HEK293 (cell line): Measurements from ENCODE around the gene RETREG3.

Source experiments
- AEBP2 ChIP-seq: fragments of 450-650 bp; formaldehyde crosslinking; IDR thresholded peaks from 2 replicates; pipeline ENCODE4 v1.5.1; 2016; ENCODE audit warnings: missing biosample characterization, missing genetic modification characterization, borderline replicate concordance
- CTCF ChIP-seq: fragments of 450-650 bp; formaldehyde crosslinking; IDR thresholded peaks from 2 replicates; pipeline ENCODE4 v1.5.1; 2016; ENCODE audit warnings: missing biosample characterization, missing genetic modification characterization
- MYNN ChIP-seq: fragments of 450-650 bp; formaldehyde crosslinking; IDR thresholded peaks from 2 replicates; pipeline ENCODE4 v1.5.1; 2016; ENCODE audit warnings: missing biosample characterization, missing genetic modification characterization, borderline replicate concordance
- PBX3 ChIP-seq: sonication (generic); formaldehyde crosslinking; IDR thresholded peaks from 2 replicates; pipeline ENCODE4 v1.8.1; 2022; ENCODE audit warnings: mild to moderate bottlenecking, moderate library complexity, missing genetic modification reagents
- ZBTB49 ChIP-seq: fragments of 450-650 bp; formaldehyde crosslinking; IDR thresholded peaks from 2 replicates; pipeline ENCODE4 v1.5.1; 2016; ENCODE audit warnings: missing biosample characterization, missing genetic modification characterization, low read depth
- ZBTB7A ChIP-seq: fragments of 450-650 bp; formaldehyde crosslinking; IDR thresholded peaks from 2 replicates; pipeline ENCODE4 v1.5.1; 2016; ENCODE audit warnings: low read depth, missing biosample characterization, missing genetic modification characterization
- ZNF140 ChIP-seq: fragments of 450-650 bp; formaldehyde crosslinking; IDR thresholded peaks from 2 replicates; pipeline ENCODE4 v1.5.1; 2016; ENCODE audit warnings: missing biosample characterization, missing genetic modification characterization
- ZNF24 ChIP-seq: fragments of 450-650 bp; formaldehyde crosslinking; IDR thresholded peaks from 2 replicates; pipeline ENCODE4 v1.5.1; 2016; ENCODE audit warnings: missing biosample characterization, missing genetic modification characterization
- ZNF26 ChIP-seq: fragments of 450-650 bp; formaldehyde crosslinking; IDR thresholded peaks from 2 replicates; pipeline ENCODE4 v1.5.1; 2016; ENCODE audit warnings: missing biosample characterization, missing genetic modification characterization
- ZNF302 ChIP-seq: fragments of 450-650 bp; formaldehyde crosslinking; IDR thresholded peaks from 2 replicates; pipeline ENCODE4 v1.5.1; 2016; ENCODE audit warnings: missing biosample characterization, missing genetic modification characterization, low read depth
- ZNF596 ChIP-seq: fragments of 450-650 bp; IDR thresholded peaks from 2 replicates; pipeline ENCODE4 v1.5.0; 2018; ENCODE audit warnings: missing biosample characterization, mild to moderate bottlenecking, missing genetic modification characterization, moderate library complexity
- ZNF76 ChIP-seq: fragments of 450-650 bp; formaldehyde crosslinking; IDR thresholded peaks from 2 replicates; pipeline ENCODE4; 2016; ENCODE audit warnings: low read depth, missing biosample characterization, missing genetic modification characterization, borderline replicate concordance
- ZSCAN30 ChIP-seq: fragments of 450-650 bp; IDR thresholded peaks from 2 replicates; pipeline ENCODE4 v1.5.1; 2018; ENCODE audit warnings: missing biosample characterization, mild to moderate bottlenecking, missing genetic modification characterization, moderate library complexity

- TF ChIP-seq CTCF (tag by site-specific recombination), result no peak
- no peak for TF ChIP-seq ZNF302 (tag by site-specific recombination)
- TF ChIP-seq ZNF76 (tag by site-specific recombination), result no peak
- 0 out of 2 replicates have a peak, but pooled peaks have one; percentile 19 for TF ChIP-seq ZNF596
- no peak; the same call in 1 of the 2 replicates for TF ChIP-seq ZNF24 (tag by site-specific recombination)
- no peak for TF ChIP-seq AEBP2 (tag by site-specific recombination)
- TF ChIP-seq PBX3, result 0 out of 2 replicates have a peak, but pooled peaks have one; percentile 13
- no peak for TF ChIP-seq ZSCAN30 (tag by site-specific recombination)
- TF ChIP-seq ZNF140 (tag by site-specific recombination), result no peak
- no peak for TF ChIP-seq ZNF26
- TF ChIP-seq MYNN, result no peak
- TF ChIP-seq ZBTB7A (tag by site-specific recombination), result no peak
- TF ChIP-seq ZBTB49, result no peak
These were observed 42.8 kb downstream of the RETREG3 start for GRCh38 chr17:42566215-42566882.
